GM21619 (cell line): ENCODE results near the gene HNRNPH1.
"Not testable (repeated sequence)": the region's sequence is repeated elsewhere in the genome, so short reads cannot be mapped to it uniquely, and the experiment has no call there.

Source experiments
- ATAC-seq: cut with Tn5 transposase; IDR thresholded peaks from one replicate; pipeline ENCODE4 v1.9.1; 2021; ENCODE audit not compliant: unreplicated experiment

HNRNPH1 gene, protein sequence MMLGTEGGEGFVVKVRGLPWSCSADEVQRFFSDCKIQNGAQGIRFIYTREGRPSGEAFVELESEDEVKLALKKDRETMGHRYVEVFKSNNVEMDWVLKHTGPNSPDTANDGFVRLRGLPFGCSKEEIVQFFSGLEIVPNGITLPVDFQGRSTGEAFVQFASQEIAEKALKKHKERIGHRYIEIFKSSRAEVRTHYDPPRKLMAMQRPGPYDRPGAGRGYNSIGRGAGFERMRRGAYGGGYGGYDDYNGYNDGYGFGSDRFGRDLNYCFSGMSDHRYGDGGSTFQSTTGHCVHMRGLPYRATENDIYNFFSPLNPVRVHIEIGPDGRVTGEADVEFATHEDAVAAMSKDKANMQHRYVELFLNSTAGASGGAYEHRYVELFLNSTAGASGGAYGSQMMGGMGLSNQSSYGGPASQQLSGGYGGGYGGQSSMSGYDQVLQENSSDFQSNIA

GRCh38 chr5:179623003-179623905 is at the start of gene HNRNPH1:
TSS of gene HNRNPH1 (minus strand) at chr5:179623671. CDS start at chr5:179623133, 538 bp downstream.
- ATAC-seq = peak; percentile 70

- peak; percentile 51 for ATAC-seq
Measured at GRCh38 chr5:179668391-179668790, 44.9 kb upstream of the HNRNPH1 start.

GRCh38 chr5:179661647-179662046 is 38.2 kb upstream of the HNRNPH1 start:
- ATAC-seq = not testable (repeated sequence)

DNA sequence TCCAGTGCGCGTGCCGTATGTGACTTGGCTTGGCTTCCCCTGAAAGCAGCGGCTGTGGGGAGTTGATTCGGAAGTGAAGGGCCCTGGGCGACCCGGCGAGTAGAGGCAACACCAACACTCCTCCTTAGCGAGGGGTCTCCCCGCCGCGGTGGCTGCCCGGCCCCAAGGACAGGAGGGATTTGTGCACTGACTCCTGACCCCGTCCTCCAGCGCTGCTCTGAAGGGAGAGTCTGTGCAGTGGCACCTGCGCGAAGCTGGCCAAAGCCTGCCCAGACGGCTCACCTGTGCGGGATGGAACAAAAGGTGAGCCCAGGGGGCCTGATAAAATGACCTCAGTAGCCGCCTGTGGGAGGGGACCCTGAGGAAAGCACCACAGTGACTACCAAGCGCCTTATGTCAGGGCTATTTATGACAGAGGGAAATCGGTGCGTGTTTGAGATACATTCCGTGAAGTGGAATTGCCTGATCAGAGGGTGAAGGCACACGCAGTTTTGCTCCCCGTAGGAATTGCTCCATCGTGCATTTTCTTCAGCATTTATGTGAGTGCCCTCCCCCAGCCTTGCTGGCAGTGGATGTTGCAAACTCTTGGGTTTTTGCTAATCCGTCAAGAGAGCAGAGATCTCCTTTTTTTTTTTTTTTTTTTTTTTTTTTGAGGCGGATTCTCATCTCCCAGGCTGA is 34.8 kb upstream of the HNRNPH1 start:
- ATAC-seq = peak; percentile 58

DNA sequence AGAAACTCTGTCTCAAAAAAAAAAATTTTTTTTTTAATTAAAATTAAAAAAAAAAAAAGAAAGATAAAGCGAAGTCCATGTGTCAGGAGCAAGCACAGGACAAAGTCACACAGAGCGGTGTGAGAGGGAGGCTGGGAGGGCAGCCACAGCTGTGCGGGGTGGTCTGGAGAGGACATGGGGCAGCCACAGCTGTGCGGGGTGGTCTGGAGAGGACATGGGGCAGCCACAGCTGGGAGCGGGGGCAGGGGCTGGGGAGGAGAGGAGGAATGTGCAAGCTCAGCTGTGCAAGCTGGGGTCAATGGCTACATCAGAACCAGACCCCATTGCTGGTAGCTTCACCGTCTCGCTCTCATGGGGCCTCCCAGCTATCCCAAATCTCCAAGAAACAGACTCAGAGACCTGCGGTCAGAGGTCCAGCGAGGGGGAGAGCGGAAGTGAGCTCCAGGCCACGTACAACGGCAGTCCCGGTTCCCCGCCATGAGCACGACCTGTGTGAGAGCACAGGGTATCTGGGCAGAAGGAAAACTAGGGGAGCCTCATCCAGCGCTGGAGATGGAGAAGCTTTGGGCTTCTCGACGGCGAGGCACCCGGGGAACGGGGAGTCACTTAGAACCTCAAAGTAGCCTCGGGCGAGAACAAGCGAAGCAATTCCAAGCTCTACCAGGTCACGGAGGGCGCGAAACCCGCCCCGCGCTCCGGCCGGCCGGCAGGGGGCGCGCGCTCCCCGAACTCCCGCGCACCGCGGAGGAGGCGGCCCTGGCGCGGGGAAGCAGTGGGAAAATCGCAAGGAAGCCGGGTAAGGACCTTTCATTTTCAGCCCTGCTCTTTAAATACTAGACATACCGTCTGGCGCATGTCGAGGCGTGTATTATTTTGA is 34.1 kb upstream of the HNRNPH1 start:
- ATAC-seq = peak; percentile 88

- not testable (repeated sequence) for ATAC-seq
Measured at GRCh38 chr5:179653135-179653534, 29.7 kb upstream of the HNRNPH1 start.

DNA sequence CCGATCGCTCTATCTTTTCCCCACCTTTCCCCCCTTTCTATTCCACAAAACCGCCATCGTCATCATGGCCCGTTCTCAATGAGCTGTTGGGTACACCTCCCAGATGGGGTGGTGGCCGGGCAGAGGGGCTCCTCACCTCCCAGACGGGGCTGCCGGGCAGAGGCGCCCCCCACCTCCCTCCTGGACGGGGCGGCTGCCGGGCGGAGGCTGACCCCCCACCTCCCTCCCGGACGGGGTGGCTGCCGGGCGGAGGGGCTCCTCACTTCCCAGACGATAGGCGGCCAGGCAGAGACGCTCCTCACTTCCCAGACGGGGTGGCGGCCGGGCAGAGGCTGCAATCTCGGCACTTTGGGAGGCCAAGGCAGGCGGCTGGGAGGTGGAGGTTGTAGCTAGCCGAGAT is 26.8 kb upstream of the HNRNPH1 start:
- ATAC-seq = not testable (repeated sequence)

- not testable (repeated sequence) for ATAC-seq
Measured at GRCh38 chr5:179649166-179649703, 25.8 kb upstream of the HNRNPH1 start.

- ATAC-seq = no peak
Measured at GRCh38 chr5:179648410-179648809, 24.9 kb upstream of the HNRNPH1 start.

DNA sequence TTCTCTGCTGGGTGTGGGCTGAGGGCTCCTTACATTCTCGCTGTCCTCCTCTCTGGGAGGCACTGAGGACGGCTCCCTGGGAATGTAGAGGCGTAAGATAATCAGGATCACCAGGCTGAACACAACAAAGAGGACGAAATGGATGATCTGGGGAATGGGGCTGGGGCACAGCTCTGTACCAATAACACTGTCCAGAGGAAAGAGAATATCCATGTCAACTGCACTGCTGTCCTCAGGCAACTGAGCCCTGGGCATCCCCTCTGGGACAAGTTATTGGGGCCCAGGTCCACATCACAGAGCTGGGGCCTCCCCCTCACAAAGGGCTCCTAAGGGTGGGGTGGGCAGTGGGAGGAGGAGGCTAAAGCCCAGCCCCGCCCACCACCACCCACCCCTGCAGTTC is 21.3 kb upstream of the HNRNPH1 start:
- ATAC-seq = not testable (repeated sequence)

DNA sequence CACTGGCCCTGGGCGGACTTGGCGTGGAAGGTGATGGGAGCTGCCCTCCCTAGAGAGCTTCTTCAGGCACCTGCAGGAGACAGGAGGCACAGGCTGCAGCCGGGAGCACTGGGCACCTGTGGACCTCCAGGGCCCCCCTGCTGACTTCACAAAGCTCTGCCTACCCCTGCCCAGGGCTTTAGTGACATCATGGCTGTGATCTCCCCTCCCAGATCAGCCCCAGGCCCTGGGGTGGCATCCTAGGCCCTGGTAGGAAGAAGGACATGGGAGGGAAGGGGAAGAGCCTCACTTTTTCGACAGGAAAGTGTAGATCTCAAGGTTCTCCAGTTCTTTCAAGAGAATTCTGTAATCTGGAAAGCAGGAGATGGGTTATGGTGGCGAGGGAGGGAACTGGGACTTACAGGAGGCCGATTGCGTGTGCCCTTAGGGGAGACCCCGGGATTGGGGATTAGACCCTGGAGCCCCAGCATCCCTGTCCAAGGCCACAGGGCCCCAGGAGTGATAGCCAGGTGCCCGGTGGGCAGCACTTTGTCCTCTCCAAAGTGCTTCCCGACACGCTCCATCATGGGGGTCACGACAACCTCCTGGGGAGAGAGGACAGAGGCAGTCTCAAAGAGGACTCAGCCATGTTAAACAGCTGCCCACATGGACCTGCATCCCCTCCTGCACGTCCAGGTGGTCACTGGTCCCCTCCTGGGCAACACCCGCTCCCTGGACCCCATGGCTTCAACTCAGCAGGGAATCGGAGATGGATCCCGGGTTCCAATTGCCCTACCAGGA is 19.9 kb upstream of the HNRNPH1 start:
- not testable (repeated sequence) for ATAC-seq

DNA sequence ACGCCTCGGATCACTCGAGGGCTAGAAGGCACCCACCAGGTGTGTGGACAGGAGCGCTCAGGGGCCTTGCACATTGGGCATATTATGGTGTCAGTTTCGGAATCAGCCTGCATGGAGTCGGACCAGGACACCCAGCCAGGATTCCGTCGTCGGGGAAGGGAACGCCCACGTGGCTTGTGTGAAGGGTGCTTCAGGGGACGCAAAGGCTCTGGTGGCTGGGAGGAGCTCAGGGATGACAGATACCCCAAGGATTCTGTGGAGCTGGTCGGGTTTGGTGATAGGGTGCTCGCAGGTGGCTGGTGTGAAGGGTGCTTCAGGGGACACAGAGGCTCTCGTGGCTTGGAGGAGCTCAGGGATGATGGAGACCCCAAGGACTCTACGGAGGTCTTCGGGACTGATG is 19.2 kb upstream of the HNRNPH1 start:
- ATAC-seq = not testable (repeated sequence)

DNA sequence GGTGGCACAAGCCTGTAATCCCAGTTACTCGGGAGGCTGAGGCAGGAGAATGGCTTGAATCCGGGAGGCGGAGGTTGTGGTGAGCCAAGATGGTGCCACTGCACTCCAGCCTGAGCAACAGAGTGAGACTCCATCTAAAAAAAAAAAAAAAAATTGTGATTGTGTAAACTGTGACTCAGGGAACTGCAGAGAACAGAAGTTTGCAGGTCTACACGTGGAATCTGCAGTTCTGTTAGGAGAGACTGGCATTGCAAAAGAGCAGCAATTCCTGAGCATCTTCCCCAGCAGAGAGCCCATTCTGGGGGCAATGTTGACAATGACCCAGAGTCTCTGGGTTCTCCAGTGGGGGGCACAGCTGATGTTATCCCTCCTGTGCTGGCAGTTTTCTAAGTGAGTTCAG is 18.3 kb upstream of the HNRNPH1 start:
- ATAC-seq = not testable (repeated sequence)

GRCh38 chr5:179639296-179639695 is 15.8 kb upstream of the HNRNPH1 start:
- not testable (repeated sequence) for ATAC-seq

DNA sequence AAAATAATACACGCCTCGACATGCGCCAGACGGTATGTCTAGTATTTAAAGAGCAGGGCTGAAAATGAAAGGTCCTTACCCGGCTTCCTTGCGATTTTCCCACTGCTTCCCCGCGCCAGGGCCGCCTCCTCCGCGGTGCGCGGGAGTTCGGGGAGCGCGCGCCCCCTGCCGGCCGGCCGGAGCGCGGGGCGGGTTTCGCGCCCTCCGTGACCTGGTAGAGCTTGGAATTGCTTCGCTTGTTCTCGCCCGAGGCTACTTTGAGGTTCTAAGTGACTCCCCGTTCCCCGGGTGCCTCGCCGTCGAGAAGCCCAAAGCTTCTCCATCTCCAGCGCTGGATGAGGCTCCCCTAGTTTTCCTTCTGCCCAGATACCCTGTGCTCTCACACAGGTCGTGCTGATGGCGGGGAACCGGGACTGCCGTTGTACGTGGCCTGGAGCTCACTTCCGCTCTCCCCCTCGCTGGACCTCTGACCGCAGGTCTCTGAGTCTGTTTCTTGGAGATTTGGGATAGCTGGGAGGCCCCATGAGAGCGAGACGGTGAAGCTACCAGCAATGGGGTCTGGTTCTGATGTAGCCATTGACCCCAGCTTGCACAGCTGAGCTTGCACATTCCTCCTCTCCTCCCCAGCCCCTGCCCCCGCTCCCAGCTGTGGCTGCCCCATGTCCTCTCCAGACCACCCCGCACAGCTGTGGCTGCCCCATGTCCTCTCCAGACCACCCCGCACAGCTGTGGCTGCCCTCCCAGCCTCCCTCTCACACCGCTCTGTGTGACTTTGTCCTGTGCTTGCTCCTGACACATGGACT is 11.1 kb upstream of the HNRNPH1 start:
- peak; percentile 89 for ATAC-seq

GRCh38 chr5:179633501-179634369 is 10.3 kb upstream of the HNRNPH1 start:
- peak; percentile 52 for ATAC-seq

DNA sequence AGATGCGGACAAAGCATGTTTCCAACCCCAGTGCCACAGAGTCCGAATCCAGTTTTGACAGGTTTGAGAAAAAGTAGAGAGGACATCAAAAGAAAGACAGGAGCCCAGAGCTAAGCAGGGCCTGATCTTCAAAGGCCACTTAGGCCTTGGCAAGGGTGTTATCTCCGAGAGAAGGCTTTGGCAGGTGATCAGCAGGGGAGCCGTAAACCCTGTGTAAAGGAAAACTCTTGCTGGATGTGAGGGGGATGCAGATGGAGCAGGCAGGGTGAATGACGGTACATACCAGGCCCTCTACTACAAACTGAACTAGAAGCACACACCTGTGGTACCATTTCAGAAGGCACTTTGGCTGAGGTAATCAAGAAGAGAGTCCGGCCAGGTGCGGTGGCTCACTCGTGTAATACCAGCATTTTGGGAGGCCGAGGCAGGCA is 1.4 kb upstream of the HNRNPH1 start:
- no peak for ATAC-seq
